GM08714 (cell line): ENCODE measurements around the gene MAP3K9.
A peak's percentile ranks its signal among the peaks of the same experiment; 100 is the strongest.

Source experiments
- H3K4me3 ChIP-seq: fragments of 200-500 bp; sonication (Bioruptor generic); 2 replicates; pipeline ENCODE4 v1.5.1; 2014; ENCODE audit warnings: mild to moderate bottlenecking, low read length, inconsistent platforms
- ZNF274 ChIP-seq: IDR thresholded peaks from 2 replicates; pipeline ENCODE4 v1.6.1; 2012; ENCODE audit warnings: mild to moderate bottlenecking, low read depth, low read length

The MAP3K9 gene

GRCh38 chr14:70785556-70785955, 23.8 kb downstream of the MAP3K9 start:
- TF ChIP-seq ZNF274: no peak
- no peak overlapping the region for H3K4me3 ChIP-seq

- TF ChIP-seq ZNF274: no peak
- H3K4me3 ChIP-seq: no peak overlapping the region
Measured at GRCh38 chr14:70784886-70785285, 24.4 kb downstream of the MAP3K9 start.

- TF ChIP-seq ZNF274: no peak
- no peak overlapping the region for H3K4me3 ChIP-seq
Measured at GRCh38 chr14:70782361-70782760, 27.0 kb downstream of the MAP3K9 start.

GRCh38 chr14:70780396-70781075, 28.8 kb downstream of the MAP3K9 start:
- H3K4me3 ChIP-seq: peak overlapping the region; percentile 15; the same call in 1 of the 2 replicates
- no peak for TF ChIP-seq ZNF274

GRCh38 chr14:70779667-70780066, 29.6 kb downstream of the MAP3K9 start:
- H3K4me3 ChIP-seq: no peak overlapping the region
- no peak for TF ChIP-seq ZNF274

- H3K4me3 ChIP-seq: no peak overlapping the region
- no peak for TF ChIP-seq ZNF274
Measured at GRCh38 chr14:70776197-70776596, 33.1 kb downstream of the MAP3K9 start.

GRCh38 chr14:70773182-70773862, 36.0 kb downstream of the MAP3K9 start:
- TF ChIP-seq ZNF274: no peak
- H3K4me3 ChIP-seq: no peak overlapping the region

- H3K4me3 ChIP-seq: no peak overlapping the region
- TF ChIP-seq ZNF274: no peak
Measured at GRCh38 chr14:70771781-70772212, 37.5 kb downstream of the MAP3K9 start.

GRCh38 chr14:70770490-70770889, 38.8 kb downstream of the MAP3K9 start:
- H3K4me3 ChIP-seq: no peak overlapping the region
- no peak for TF ChIP-seq ZNF274

- no peak for TF ChIP-seq ZNF274
- no peak overlapping the region for H3K4me3 ChIP-seq
Measured at GRCh38 chr14:70759398-70759797, 49.9 kb downstream of the MAP3K9 start.

- no peak overlapping the region for H3K4me3 ChIP-seq
- no peak for TF ChIP-seq ZNF274
Measured at GRCh38 chr14:70755655-70756054, 53.7 kb downstream of the MAP3K9 start.

- TF ChIP-seq ZNF274: no peak
- H3K4me3 ChIP-seq: no peak overlapping the region
Measured at GRCh38 chr14:70754991-70755390, 54.3 kb downstream of the MAP3K9 start.

GRCh38 chr14:70753518-70753953, 55.8 kb downstream of the MAP3K9 start:
- TF ChIP-seq ZNF274: no peak

GRCh38 chr14:70748422-70748821, 60.9 kb downstream of the MAP3K9 start:
- no peak for TF ChIP-seq ZNF274

More at GRCh38 chr14:70753518-70753953, 55.8 kb downstream of the MAP3K9 start:
- no peak overlapping the region for H3K4me3 ChIP-seq

GRCh38 chr14:70744641-70745040, 64.7 kb downstream of the MAP3K9 start:
- TF ChIP-seq ZNF274: no peak
- H3K4me3 ChIP-seq: no peak overlapping the region

More at GRCh38 chr14:70748422-70748821, 60.9 kb downstream of the MAP3K9 start:
- no peak overlapping the region for H3K4me3 ChIP-seq
